RKO (cell line): Measurements from ENCODE around the gene BNC2.

Experiments
- DNase-seq: peaks from one replicate; pipeline ENCODE4 v3.0.0-alpha.2; 2016; ENCODE audit warnings: low spot score

Gene BNC2

DNA sequence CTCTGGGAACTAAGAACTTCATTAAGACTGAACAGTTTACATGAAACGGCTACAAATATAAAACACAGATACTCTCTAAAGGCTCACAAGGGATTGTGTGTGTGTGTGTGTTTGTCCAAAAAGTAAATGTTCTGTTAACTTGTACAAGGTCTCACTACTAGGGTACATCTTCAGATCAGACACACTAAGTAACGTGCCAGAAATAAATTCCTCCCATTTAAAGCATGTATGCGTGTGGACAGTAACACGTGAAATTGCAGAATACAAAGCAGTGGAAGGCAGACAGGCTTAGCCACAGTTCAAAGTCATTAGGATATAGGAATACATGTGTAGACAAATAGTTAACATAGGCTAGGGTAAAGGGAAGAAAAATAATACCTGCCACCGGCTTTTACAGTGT lies 1.8 kb downstream of the BNC2 start:
- DNase-seq: no peak

DNA sequence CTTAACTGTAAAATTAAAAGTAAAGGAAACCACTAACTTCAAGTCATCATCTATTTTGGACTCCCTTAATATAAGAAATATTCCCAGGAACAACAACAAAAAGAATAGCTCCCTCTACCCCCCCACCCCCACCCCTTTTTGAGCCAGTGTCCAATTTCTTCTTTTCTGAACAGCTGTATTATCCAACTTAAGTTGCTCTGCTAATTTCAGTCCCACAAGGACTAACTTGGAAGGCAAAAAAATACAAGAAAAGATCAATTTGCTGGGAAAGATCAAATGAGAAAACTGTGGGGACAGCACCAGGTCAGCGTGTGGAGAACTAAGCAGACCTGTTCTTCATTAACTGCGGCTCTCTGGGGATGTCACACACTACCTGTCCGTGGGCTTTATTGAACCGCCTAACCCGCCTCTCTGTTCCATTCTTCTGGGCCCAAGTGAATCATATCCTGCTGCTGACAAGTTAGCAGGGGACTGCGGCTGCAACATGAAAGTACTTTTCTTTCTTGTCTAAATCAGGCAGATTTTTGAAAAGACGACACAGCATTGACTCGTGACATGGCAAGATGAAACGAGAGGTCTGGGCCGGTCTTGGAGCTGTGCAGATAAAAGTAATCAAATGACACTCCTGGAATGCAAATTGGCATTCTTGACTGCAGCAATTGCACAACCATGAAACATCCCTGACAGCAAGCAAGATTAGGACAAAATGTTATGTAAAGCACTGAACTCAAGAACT lies 2.7 kb downstream of the BNC2 start:
- no peak for DNase-seq

DNA sequence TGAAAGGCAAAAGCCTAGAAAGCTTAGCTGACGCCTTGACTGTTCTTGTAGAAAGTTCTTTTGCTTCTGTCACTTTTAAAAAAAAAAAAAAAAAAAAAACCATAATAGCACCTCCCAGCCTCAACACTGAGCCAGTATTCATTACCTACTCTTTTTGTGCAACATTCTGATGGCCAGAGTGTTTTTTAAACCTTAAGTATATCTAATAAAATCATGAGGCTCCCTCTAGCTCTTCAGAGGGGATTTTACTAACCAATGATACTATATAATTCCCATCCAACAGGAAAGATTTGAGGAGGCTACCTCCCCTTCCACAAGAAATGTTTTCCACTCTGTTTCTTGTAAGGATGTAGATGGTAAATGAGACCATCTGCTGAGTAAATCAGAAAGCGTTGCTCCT lies 3.9 kb downstream of the BNC2 start:
- no peak for DNase-seq

DNA sequence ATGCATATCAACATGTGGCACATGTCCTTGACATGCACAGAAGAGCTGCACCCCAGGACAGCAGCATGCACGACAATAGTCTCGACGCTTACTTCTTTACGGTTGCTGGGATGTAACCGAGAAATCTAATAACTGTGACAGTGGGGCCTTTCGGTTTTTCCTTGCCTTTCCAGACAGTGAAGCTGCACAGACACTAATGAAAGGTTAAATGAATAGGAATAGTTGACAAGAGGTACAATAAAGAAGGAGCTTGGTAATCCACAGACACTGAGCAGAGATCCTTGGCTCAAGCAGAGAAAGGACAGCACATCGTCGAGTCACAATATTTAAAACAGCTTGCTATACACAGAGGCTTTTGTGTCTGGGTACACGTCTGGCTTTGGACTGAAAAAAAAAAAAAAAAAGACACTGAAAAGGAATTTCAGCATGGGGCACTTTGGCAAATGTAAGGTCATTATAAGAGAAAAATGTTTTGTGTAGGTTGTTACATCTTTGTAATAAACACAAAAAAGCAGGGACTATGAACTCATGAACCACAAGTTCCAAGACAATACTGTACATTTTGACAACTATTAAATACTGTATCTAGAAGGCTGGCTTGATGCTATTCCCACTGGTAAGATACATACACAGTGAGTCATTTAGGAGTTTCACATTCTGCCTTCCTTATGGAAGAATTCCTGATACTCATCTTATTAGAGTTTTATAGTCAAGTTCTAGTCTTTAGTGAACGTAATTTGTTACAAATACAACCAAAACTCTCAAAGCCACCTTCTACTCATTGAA lies 5.6 kb downstream of the BNC2 start:
- DNase-seq: no peak

DNA sequence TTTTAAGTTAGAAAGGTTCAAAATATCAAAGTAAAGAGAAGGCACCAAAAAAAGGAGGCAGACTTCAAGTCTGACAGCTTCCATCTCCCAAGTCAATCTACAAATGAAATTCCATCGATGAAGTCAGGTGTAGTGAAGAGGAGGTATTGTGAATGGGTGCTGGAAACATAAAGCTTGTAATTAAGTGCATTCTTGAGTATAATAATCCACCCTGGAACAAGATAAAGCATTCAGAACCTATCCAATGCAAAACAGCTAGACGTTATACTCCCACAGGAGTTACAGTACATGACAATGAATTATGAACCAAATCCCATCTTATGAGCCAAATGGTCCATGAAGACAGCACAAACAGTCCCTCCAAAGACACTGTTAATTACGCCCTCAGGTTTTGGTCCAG lies 22.3 kb downstream of the BNC2 start:
- no peak for DNase-seq

DNA sequence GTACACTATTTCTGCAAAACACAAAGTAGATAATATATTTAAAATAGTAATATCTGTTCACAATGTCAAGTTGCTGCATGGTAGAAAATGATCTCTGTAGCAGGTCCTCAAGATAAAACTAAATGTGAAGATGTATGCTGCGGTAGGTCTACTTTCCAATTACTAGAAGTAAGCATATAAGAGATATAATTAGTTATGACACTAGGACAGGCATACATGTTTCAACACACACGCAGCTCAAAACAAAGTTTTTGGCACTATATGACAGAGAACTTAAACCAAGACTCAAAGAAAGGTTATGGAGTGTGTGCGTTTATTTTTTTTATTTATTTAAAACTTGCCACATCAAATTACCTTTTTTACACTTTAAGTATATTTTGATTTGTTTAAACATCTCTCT lies 23.5 kb downstream of the BNC2 start:
- DNase-seq: no peak

DNA sequence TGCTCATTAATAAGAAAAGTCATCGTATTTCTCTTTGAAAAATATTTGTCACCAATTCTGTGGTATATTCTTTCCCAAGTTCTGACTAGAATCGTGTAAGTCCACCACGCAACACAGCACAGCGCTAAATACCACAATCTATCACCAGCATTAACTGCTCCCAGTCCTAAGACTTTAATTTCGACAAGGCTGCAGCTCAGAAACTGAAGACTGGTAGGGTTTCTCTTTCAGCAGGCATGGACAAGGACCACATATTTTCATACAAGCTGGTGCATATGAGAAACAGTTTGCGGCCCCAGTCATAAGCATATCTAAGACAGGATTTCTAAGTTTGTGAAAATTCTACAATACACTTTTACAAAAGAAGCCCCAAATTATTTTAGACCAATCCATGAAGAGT lies 24.1 kb downstream of the BNC2 start:
- DNase-seq: no peak

DNA sequence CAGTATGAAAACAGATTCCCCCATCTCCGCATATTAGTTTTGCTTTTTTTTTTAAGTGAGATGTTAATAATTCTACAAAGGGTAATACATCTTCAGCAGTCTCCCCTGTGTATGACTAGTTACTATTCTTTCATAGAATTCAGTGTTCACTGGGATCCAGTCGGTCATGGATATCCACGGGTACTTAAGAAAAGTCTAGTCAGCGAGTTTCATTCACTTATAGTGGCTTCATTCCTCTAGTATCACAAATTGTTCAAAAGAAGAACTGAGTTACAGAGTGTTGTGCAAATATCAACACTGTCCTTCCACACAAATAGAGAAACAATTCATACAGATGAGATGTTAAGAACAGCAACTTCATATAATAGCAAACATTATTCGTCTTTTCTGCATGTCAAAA lies 35.7 kb downstream of the BNC2 start:
- no peak for DNase-seq

DNA sequence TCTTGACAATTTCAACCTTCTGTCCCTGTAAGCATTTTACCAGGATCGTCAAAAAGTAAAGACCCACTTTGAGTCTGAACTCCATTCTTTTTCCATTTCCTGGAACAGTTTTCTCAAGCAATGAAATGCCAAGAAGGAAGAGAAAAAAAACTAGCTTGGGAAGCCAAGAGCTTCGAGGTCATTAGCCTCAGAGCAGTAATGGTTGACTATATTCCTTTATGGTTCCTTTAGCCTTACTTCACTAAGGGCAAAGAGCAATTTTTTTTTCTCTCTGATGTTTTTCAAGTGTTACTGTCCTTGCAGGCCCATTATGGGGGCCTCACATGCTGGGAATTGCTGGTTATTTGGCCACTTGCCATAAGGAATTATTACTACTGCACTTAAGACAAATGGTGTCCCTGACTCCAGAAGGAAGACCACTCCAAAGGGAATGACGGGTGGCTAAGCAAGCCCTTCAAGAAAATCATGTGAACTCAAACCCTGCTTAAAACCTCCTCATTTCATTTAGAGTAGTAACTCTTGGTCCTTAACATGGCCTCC lies 37.1 kb downstream of the BNC2 start:
- DNase-seq: no peak

DNA sequence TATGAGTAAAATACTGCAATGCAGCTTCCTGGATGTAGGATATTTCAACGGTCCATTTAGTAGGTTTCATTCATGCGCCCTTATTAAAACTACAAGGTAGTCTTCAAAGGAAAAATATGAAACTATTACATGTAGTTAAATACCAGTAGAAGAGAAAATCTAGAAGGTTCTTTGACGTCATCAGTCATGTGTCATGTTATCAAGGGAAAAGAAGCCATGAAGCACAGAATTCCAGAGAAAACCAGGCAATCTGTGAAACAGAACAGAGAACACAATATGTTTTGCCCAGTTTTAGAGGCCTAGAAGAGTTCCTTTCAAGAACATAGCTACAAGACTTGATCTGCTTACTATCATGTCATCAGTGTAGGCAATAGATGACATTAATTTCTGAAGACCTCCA lies 38.4 kb downstream of the BNC2 start:
- no peak for DNase-seq

DNA sequence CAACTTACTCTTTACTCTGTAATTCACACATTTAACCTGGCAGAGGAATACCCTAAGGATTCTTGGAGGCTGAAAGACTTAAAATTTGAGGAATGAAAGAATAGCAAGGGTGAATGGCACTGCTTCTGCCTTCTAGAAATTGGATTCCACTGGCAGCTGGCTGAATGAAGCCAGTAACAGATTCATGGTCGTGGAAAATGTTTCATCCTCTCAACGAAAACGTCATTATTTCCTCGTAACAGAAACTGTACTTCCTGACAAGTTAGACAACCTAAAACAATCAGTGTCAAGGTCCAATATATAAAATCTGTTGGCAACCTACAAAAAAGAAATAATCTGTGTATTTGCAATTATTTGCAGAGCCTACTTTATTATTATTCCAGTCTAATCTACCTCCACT lies 39.7 kb downstream of the BNC2 start:
- no peak for DNase-seq

DNA sequence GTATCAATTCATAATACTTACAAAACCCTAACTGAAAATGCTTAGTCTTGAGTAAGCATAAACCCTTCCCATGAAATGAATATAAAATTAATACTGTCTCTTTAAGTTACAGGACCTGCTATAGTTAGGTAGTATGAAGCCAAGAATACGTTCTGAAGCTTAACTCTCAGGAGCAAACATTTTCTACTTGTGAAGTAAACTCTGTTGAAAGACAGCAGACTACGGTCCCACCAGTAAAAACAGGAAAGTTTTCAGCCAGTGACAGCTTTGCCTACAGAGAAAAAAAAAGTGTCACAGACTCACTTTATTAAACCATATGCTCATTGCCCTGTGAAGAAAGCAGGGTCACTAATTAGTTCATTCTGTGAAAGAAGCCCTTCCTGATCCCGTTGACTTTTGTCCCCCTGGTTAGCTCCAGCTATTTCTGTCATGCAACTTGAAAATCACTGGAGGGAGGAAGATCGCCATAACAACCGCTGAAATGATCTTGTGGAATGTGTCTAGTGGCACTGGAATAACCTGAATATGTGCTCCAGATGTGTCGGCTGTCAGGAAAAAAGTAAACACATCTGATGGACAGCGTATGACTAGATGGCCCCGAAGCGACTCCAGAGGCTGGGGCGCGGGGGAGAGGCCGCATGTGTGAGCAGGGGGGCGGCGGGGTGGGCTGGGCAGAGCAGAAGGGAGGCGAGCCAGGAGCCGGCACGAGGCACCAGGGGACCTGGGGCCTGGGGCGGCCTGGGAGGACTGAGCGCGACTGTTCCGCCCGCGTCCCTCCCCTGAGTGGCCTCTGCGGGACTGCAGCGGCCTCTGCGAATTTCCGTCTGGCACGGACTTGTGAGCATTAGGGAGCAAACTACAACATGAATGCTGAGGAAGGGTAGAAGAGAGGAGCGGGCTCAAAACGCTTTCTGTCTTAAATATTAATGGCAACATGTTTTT lies 41.9 kb downstream of the BNC2 start:
- DNase-seq: no peak

DNA sequence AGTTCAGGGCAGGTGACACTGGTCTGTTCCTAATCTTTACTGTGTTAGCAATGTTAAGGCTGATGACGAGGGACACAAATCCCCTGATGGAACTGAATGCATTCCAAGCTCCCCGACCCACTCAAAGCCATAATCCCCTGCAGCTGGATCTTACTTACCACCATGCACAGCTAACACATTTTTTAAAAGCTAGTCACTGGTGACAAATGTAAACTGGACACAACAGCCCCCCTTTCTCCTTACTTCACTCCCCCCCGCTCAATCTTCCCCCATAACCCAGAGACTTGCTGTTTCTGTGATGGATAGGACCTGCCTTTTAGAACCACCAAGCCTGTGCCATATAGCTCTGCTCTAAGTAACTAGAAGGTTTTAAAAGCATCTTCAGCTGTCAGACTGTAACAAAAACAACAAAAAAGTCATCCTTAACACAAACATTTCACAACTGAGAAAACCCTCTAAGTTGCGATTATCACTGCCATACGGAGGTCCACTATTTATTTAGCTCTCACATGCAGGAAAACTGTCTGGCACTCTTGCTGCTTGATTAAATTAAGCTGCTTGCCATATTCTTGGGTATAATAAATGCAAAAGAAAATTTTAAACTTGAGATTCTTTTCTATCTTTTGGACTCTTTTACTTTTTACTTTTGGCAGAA lies 44.4 kb downstream of the BNC2 start:
- DNase-seq: peak; percentile 29

DNA sequence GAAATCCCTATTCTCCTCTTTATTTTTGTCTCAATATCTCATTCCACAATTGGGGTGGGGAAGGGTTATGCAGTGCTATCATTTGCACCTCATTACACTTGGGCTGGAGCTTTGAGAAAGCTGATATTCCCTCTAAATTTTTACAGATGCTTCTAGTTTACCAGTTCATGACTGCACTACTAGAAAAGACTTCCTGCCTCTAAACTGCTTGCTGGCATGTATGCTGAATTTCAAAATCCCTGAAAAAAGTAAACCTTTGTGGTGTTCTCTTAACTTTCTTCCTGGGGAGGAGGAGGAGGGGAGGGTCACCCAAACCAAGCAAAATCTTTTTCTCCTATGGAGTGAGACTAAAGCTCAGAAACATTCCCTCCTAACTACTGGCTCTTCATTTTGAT lies 45.1 kb downstream of the BNC2 start:
- no peak for DNase-seq

DNA sequence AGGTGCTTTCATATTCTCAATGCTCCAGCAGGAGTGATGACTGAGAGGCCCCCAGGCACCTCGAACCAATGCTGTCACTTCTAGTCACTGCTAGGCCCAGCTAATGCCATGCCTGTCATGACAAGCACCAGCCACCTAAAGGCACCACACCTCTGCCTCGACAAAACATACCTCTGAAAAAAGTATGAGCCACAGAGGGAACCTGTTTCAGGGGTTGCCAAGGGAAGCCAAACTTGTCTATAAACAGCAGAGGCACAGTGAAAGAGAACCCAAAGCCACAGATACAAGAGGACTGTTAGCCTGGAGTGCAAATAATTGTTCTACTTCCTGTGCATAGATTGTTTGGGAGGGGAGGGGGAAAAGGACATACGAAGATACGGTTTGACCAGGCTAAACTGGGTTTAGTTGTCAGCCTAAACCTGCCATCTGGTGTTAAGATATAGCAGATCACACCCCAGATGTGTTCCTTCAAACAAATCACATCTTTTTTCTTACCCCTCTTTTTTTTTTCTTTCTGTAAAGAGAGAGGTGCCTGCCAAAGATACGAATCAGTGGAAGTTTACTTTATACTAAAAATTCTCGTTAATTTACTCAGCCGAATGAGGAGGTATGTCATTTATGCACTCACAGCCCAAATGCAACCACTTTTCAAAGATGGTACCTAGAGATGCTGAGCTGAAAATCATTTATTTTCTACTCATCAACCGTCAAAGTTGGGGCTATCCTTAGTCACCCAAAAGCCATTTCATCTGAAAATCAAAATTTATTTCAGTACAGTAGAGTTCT lies 45.7 kb downstream of the BNC2 start:
- DNase-seq: peak; percentile 33

DNA sequence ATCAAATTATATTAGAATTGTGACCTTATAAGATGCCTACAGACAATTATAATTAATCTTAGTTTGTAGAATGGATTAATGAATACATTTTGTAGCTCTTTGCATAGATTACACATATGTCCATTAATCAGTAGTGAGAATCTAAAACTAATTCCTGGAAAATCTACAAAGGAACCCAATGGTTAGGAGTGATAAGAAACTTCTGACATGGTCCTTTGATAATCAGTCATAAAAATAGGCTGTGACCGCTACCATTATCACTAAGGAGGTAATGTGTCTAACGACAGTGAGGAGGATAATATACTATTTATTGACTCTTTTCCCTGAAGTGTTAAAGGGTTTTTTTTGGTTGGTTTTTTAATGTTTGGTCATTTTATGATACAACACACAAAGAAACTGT lies 46.6 kb downstream of the BNC2 start:
- no peak for DNase-seq

DNA sequence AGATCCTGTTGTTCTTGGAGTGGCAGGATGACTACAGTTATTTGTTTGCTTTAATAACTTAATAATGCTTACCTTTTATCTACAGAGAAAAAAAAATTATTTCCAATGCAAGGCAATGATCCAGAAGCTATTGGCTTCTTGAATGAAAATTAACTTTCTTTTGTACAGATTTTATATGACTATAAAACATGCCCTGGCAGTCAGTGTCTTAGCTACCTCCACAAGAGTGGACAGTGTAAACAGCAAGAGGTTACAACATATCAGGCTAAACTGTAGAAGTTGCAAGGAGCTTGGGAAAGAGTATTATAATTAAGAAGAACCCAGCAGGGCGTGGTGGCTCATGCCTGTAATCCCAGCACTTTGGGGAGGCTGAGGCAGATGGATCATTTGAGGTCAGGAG lies 49.1 kb downstream of the BNC2 start:
- DNase-seq: no peak

DNA sequence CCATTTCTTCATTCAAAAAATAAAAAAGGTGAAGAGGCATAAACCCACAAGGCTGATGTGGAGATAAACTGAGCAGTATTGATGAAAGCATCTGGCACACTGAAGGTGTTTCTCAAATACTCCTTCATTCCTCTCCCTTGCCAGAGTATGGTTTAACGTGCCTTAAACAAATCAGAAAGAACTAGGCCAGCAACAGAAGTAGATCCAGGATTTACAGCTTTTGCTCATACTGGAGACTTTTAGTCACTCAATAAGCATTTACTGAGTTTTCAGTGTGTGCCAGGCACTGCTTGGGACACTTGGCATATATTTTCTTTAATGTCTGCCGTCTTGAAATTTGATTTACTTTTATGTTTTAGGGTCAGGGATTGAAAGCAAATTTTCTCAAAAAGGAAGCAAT lies 53.0 kb downstream of the BNC2 start:
- no peak for DNase-seq

DNA sequence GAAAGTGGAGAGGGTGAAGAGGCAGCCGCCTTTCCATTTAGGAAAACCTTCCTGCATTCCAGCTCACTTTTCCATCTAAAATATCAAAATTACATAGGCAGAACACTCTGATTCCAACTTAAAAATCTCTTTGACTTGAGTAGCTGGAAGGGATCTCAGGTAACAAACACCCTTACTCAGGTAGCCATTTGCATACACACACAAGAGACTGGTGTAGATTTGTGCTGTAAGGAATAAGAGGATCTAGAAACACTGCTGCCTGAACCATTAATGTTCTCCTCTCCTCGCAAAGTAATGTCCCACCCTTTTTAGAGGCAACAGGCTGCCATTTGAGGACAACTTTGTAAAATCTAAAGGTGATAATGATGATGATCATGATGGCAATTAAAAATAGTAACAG lies 53.5 kb downstream of the BNC2 start:
- no peak for DNase-seq

DNA sequence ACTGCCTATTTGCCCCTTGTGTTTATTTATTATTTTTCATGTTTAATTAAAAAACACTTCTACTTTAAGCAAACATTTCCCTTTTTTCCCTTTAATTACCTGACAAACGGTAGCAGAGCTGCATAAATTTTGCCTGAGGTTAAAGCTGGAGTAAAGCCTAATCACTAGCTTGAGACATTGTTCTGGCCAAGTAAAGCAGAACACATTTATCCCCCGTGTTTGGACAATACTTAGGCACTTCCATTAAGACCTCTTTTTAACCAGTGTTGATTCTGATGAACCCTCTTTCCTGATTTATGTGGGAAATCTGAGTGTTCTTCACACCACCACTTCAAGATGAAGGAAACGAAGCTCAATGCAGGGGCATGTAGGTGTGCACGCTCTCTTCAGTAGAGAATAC lies 54.5 kb downstream of the BNC2 start:
- no peak for DNase-seq

DNA sequence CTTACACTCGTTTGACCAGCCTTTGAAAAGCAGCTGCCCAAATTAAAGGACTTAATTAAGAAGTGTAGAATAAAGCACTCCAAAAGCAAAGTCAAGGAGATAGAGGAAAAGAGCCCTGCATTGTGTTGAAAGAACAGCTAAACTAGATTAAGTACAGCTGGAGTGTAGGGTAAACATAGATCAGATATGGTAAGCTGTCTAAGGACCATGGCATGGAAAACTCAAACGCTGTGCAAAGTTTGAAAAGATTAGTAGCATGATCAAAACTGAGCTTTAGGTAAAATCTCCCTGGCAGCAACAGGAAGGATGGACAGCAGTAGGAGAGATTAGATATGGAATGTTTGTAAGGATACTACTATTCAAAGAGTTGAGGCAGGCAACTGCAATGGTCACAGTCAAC lies 55.4 kb downstream of the BNC2 start:
- DNase-seq: no peak
